Endothelial cell (in vitro differentiated cells): ENCODE measurements around the gene SMAP2. TPM values are rescaled to one million over a fixed set of nuclear protein-coding genes. Genes with fewer than 3 reads are reported as not detected.
A peak's percentile ranks its signal among the peaks of the same experiment; 100 is the strongest.

Source experiments
- DNase-seq: peaks from one replicate; pipeline ENCODE4 v3.0.0; 2021; ENCODE audit warnings: low spot score
- H3K27ac Mint-ChIP-seq: one replicate; pipeline ENCODE4 v1.8.0; 2021; ENCODE audit warnings: mixed read lengths, inconsistent platforms; ENCODE audit not compliant: unreplicated experiment
- H3K27me3 Mint-ChIP-seq: one replicate; pipeline ENCODE4 v1.8.0; 2021; ENCODE audit warnings: mild to moderate bottlenecking, moderate library complexity, mixed read lengths, inconsistent platforms; ENCODE audit not compliant: unreplicated experiment
- H3K36me3 Mint-ChIP-seq: one replicate; pipeline ENCODE4 v1.8.0; 2021; ENCODE audit warnings: mild to moderate bottlenecking, low read depth, mixed read lengths, inconsistent platforms; ENCODE audit not compliant: unreplicated experiment
- H3K4me1 Mint-ChIP-seq: one replicate; pipeline ENCODE4 v1.8.0; 2021; ENCODE audit warnings: mild to moderate bottlenecking, mixed read lengths, inconsistent platforms; ENCODE audit not compliant: unreplicated experiment
- H3K4me3 Mint-ChIP-seq: one replicate; pipeline ENCODE4 v1.8.0; 2021; ENCODE audit warnings: mild to moderate bottlenecking, mixed read lengths, inconsistent platforms; ENCODE audit not compliant: unreplicated experiment
- H3K9me3 Mint-ChIP-seq: one replicate; pipeline ENCODE4 v1.8.0; 2021; ENCODE audit warnings: mixed read lengths, inconsistent platforms; ENCODE audit not compliant: unreplicated experiment
- total RNA-seq: library from RNA; stranded (reverse); fragmentation: NEBNext Ultra II Directional; extraction: Animal tissue kit (Norgen Biotek cat#: 25700); gene quantifications from one replicate; pipeline ENCODE4 v1.2.1, GENCODE V29; 2021; ENCODE audit not compliant: unreplicated experiment
- TF ChIP-seq, protein P1 (sequence below): fragments of 200-600 bp; sonication (generic); IDR thresholded peaks from one replicate; pipeline ENCODE4 v1.5.0; 2021; ENCODE audit warnings: antibody characterized with exemption; ENCODE audit not compliant: unreplicated experiment

Gene SMAP2
- total RNA-seq, 1 donor from 2014 or later: 12.1 TPM

DNA sequence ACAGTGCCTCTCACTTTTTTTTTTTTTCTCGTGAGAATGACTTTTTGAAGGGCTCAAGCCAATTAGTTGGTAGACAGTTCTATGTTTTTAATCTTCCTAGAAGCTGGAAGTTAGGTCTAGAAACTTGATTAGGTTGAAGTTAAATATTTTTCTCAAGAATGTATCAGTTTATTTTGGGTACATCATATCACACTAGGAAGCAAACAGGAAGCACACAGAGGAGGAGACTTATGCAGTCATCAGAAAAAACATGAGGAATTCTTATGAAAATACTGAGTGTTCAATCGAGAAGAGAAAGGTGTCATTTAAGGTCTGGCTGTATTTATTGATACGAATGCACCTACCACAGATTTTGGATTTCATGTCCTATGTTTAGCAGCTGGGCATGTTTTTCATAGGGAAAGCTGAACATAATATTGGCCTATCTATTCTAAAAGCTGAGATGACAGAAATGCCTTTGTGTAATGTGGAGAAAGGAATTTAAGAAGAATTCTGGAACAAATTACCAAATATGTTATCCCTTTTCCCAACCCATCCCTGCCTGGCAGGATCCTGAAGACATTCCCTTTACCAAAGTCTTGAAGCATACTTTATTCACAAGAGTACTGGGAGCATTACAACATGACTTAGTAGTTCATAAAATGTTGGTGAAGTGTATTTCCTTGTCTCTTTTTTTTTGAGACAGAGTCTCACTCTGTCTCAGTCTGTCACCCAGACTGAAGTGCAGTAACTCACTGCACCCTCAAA, 59.3 kb downstream of the SMAP2 start:
- H3K36me3 Mint-ChIP-seq: no peaks in the 10 kb centered on the region
- no peak overlapping the region for H3K27ac Mint-ChIP-seq
- TF ChIP-seq, protein P1, sequence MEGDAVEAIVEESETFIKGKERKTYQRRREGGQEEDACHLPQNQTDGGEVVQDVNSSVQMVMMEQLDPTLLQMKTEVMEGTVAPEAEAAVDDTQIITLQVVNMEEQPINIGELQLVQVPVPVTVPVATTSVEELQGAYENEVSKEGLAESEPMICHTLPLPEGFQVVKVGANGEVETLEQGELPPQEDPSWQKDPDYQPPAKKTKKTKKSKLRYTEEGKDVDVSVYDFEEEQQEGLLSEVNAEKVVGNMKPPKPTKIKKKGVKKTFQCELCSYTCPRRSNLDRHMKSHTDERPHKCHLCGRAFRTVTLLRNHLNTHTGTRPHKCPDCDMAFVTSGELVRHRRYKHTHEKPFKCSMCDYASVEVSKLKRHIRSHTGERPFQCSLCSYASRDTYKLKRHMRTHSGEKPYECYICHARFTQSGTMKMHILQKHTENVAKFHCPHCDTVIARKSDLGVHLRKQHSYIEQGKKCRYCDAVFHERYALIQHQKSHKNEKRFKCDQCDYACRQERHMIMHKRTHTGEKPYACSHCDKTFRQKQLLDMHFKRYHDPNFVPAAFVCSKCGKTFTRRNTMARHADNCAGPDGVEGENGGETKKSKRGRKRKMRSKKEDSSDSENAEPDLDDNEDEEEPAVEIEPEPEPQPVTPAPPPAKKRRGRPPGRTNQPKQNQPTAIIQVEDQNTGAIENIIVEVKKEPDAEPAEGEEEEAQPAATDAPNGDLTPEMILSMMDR: no peak
- DNase-seq: no peak
- H3K4me3 Mint-ChIP-seq: no peak overlapping the region
- peaks cover 6% of the 10 kb centered on the region for H3K4me1 Mint-ChIP-seq
- no peaks in the 10 kb centered on the region for H3K27me3 Mint-ChIP-seq
- H3K9me3 Mint-ChIP-seq: no peaks in the 10 kb centered on the region

GRCh38 chr1:40435471-40435870, 61.9 kb downstream of the SMAP2 start:
- Mint-ChIP-seq H3K36me3 (no peaks in the 10 kb centered on the region), H3K4me3 (no peak overlapping the region), H3K27me3 (no peaks in the 10 kb centered on the region), H3K4me1 (peaks cover 16% of the 10 kb centered on the region), H3K9me3 (no peaks in the 10 kb centered on the region), H3K27ac (no peak overlapping the region)
- no peak for DNase-seq
- TF ChIP-seq, protein P1: no peak

DNA sequence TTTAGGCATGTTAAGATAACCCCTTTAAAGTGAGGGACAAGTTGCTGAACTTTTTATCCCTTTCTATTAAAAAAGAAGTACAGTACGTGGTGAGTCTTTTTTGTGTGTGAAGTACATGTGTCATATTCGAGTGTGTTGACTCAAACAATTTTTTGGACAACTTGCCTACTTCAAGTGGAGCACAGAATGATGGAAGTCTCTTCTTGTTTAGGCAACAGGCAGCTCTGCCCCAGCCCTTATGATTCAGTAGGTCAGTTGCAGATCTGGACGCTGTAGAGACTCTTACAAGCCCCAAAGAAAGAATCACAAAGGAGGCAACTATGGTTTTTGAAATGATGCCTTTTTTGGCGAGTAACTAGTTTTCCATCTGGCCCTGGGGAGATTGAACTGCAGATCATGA, 62.3 kb downstream of the SMAP2 start:
- Mint-ChIP-seq H3K27me3 (no peaks in the 10 kb centered on the region), H3K36me3 (no peaks in the 10 kb centered on the region), H3K9me3 (no peaks in the 10 kb centered on the region), H3K4me3 (no peak overlapping the region), H3K4me1 (peaks cover 16% of the 10 kb centered on the region), H3K27ac (no peak overlapping the region)
- no peak for DNase-seq
- TF ChIP-seq, protein P1: no peak

DNA sequence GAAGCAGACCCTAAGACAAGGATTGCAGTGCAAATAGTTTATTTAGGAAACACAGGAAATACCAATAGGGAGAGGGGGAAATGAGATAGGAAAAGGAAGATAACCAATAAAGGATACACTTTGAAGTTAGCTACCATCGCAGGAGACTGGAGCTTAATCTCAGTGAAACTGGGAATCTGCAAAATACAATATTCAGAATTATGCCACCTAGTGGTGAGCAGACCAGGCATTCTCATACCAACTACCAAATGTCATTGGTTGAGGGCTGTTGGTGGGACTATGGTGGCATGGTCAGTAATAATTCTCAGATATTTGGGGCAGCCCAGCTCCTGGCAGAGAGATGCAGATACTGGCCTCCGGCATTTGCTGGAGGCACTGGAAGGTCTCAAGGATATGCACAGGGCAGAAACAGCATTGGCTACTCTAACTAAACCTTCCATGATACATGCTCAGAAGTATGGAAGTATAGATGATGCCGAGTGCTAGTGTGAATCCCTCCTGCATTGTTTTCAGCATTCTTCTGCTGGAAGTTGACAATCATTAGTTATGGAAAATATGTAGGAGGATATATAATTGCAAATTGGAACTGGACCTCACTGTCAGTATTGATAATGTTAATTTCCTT, 65.0 kb downstream of the SMAP2 start:
- Mint-ChIP-seq H3K27me3 (no peaks in the 10 kb centered on the region), H3K27ac (peak overlapping the region; percentile 11), H3K4me1 (peaks cover 16% of the 10 kb centered on the region), H3K36me3 (no peaks in the 10 kb centered on the region), H3K4me3 (no peak overlapping the region), H3K9me3 (no peaks in the 10 kb centered on the region)
- TF ChIP-seq, protein P1: peak; percentile 88
- DNase-seq: peak; percentile 18

DNA sequence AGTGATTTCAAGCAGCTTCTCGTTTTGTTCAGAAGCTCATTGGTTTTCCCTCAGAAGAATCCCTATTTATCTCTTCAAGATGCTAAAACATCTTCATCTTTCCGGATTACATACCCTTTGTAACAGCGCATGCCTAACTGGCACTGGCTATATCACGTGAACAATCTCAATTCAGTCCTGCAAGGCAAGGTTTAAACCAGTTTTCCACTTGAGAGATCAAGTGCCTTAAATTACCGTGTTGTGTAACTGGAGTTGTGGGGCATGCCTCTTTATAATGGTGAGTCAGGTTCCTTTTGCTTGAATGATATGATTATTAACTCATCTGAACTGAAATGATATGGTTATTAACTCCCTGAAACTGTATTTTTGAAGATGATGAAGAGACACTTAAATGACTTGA, 65.7 kb downstream of the SMAP2 start:
- Mint-ChIP-seq H3K27me3 (no peaks in the 10 kb centered on the region), H3K36me3 (no peaks in the 10 kb centered on the region), H3K4me3 (no peak overlapping the region), H3K27ac (no peak overlapping the region), H3K4me1 (peaks cover 16% of the 10 kb centered on the region), H3K9me3 (no peaks in the 10 kb centered on the region)
- DNase-seq: no peak
- TF ChIP-seq, protein P1: no peak
